Activated T-cell treated with anti-CD3 and anti-CD28 coated beads, Interleukin-2, amount 50 U/mL, for 24 hours (primary cell): ENCODE measurements around the gene KCNQ1.

ENCODE experiments used
- DNase-seq: peaks from one replicate; pipeline ENCODE4 v3.0.0-alpha.2; 2020
- H3K27ac Mint-ChIP-seq: 2 replicates; pipeline ENCODE4 v1.8.0; 2020; ENCODE audit warnings: mild to moderate bottlenecking, mixed read lengths
- H3K27me3 Mint-ChIP-seq: 2 replicates; pipeline ENCODE4 v1.8.0; 2020; ENCODE audit warnings: mixed read lengths
- H3K36me3 Mint-ChIP-seq: 2 replicates; pipeline ENCODE4 v1.8.0; 2020; ENCODE audit warnings: low read depth, mixed read lengths
- H3K4me1 Mint-ChIP-seq: 2 replicates; pipeline ENCODE4 v1.8.0; 2020; ENCODE audit warnings: low read depth, mixed read lengths
- H3K4me3 Mint-ChIP-seq: 2 replicates; pipeline ENCODE4 v1.8.0; 2020; ENCODE audit warnings: mild to moderate bottlenecking, moderate library complexity, mixed read lengths
- H3K9me3 Mint-ChIP-seq: 2 replicates; pipeline ENCODE4 v1.8.0; 2020; ENCODE audit warnings: mixed read lengths

KCNQ1 gene

DNA sequence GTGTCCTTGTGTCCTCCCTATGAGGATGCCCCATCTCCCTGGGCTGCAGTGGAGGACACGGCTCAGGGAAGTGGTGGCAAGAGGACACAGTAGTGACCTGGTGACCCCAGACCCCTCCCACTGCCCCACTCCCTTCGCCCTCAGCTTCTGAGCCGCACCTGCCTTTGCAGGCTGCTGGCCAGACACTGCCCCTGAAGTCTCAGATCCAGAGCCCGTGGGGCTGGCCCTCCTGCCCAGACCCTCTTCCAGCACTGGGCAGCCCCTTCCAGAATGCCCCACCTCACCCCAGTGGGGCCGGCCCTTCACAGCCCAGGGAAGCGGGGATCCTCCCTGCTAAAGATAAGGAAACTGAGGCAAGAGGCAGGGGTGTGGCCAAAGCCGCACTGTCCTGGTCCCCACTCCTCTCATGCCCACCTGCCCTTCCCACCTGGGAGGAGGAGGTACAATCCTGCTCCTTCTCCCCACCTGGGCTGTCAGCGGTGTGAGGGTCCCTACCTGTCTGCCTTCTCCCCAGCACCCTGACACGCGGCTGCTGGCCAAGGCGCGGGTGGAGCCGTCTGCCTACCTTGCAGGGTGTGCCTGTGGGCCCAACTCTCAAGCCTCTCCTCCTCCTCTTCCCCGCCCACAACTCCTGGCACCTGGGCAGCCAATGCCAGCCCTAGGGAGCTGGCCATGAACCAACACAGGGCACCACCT lies 17.8 kb upstream of the KCNQ1 start:
- no peaks in the 10 kb centered on the region for H3K27me3 Mint-ChIP-seq
- H3K36me3 Mint-ChIP-seq, result no peaks in the 10 kb centered on the region
- H3K4me3 Mint-ChIP-seq, result no peak overlapping the region
- no peak overlapping the region for H3K27ac Mint-ChIP-seq
- DNase-seq, result no peak
- no peaks in the 10 kb centered on the region for H3K9me3 Mint-ChIP-seq
- no peaks in the 10 kb centered on the region for H3K4me1 Mint-ChIP-seq

DNA sequence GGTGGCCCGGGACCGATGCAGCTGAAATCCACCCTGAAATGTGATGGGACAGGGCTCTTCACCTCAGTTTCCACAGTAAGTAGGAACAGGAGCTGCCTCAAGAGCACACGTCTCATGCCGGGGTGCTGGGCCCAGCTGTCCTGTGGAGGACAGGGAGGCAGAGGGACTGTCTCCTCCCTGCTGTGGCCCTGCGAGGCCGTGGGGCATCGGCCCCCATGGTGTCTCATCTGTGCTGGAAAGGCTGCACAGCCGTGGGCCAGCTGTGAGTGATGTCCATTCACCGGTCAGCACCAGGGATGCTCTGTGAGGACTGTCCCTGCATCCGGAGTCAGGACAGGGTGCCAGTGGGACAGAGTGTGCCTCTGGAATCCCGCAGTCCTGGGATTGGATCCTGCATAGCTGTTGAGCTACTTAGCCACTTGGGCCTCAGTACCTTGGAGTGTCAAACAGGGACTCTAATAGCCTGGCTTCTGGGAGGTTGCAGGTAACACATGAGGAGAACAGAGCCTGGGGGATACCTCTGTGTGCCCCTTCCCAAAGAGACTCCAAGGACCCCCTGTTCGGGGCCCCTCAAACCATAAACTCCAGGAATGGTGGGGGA lies 17.0 kb upstream of the KCNQ1 start:
- H3K4me3 Mint-ChIP-seq, result no peak overlapping the region
- H3K4me1 Mint-ChIP-seq, result no peaks in the 10 kb centered on the region
- no peaks in the 10 kb centered on the region for H3K36me3 Mint-ChIP-seq
- H3K27me3 Mint-ChIP-seq, result no peaks in the 10 kb centered on the region
- DNase-seq, result no peak
- H3K27ac Mint-ChIP-seq, result no peak overlapping the region
- H3K9me3 Mint-ChIP-seq, result no peaks in the 10 kb centered on the region

DNA sequence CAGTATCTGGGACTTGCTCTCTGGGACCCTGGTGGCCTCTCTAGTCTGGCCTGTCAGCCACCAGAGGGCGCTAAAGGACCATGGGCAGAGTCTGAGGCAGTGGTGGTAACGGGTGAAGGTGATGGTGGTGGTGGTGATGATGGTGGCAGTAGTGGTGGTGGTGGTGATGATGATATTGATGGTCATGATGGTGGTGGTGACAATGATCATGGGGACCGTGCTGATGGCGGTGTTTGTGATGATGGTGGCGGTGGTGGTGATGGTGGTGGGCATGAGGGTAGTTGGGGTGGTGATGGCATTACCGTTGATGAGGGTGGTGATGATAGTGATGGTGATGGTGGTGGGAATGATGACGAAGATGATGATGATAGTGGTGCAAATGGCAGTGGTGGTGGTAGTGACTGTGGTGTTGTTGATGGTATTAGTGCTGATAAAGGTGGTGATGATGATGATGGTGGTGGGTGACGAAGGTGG lies 16.4 kb upstream of the KCNQ1 start:
- peak; percentile 90 for DNase-seq
- no peaks in the 10 kb centered on the region for H3K4me1 Mint-ChIP-seq
- no peak overlapping the region for H3K27ac Mint-ChIP-seq
- no peaks in the 10 kb centered on the region for H3K36me3 Mint-ChIP-seq
- H3K9me3 Mint-ChIP-seq, result no peaks in the 10 kb centered on the region
- H3K4me3 Mint-ChIP-seq, result no peak overlapping the region
- H3K27me3 Mint-ChIP-seq, result no peaks in the 10 kb centered on the region

DNA sequence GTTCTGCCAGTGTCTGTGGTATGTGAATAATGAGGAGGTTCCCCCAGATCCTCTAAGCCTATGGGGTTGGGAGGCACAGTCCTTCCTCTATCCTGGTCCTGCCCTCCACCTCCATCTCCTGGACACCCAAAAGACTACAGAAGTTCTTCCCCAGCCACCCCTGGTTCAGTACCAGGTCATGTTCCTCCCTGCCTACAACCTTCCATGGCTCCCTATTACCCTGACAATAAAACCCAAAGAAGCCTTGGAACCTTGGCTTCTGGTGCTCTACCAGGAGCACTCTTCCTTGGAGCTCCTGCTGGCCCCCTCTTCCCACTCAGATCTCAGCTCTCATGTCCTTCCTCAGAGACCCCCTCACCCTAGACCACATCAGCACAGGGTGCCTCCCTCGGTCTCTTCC lies 13.4 kb upstream of the KCNQ1 start:
- Mint-ChIP-seq H3K4me3 (no peak overlapping the region), H3K4me1 (no peaks in the 10 kb centered on the region), H3K27ac (no peak overlapping the region), H3K36me3 (no peaks in the 10 kb centered on the region), H3K9me3 (no peaks in the 10 kb centered on the region), H3K27me3 (no peaks in the 10 kb centered on the region)
- no peak for DNase-seq

GRCh38 chr11:2432171-2432621 lies 12.6 kb upstream of the KCNQ1 start:
- Mint-ChIP-seq H3K36me3 (no peaks in the 10 kb centered on the region), H3K4me1 (no peaks in the 10 kb centered on the region), H3K27ac (no peak overlapping the region), H3K27me3 (no peaks in the 10 kb centered on the region), H3K9me3 (no peaks in the 10 kb centered on the region), H3K4me3 (no peak overlapping the region)
- DNase-seq, result no peak

DNA sequence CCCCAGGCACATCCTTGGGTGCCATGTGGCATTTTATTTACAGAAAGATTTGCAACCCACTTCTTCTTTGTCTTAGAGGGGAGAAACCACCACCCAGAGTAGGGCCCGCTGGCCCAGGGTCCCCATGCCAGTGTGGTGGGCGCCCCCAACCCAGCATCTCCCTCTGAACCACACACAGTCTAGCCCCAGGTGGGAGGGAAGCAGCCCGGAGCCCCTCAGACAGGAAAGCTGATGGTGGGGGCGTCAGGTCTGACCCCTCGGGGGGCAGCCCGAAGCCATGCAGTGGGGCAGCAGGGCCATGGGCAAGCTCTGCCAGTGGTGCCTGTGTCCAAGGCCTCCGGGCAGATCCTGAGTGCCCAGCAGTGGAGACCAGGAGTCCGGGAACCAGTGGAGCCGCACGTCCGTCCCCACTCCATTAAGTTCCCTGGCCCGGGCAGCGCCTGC lies 12.2 kb upstream of the KCNQ1 start:
- Mint-ChIP-seq H3K36me3 (no peaks in the 10 kb centered on the region), H3K27ac (no peak overlapping the region), H3K4me1 (no peaks in the 10 kb centered on the region), H3K4me3 (no peak overlapping the region), H3K27me3 (no peaks in the 10 kb centered on the region), H3K9me3 (no peaks in the 10 kb centered on the region)
- DNase-seq, result no peak

- DNase-seq, result no peak
- Mint-ChIP-seq H3K27me3 (no peaks in the 10 kb centered on the region), H3K4me3 (no peak overlapping the region), H3K36me3 (no peaks in the 10 kb centered on the region), H3K27ac (no peak overlapping the region), H3K9me3 (no peaks in the 10 kb centered on the region), H3K4me1 (no peaks in the 10 kb centered on the region)
Observed at GRCh38 chr11:2433106-2433925, 11.5 kb upstream of the KCNQ1 start.

DNA sequence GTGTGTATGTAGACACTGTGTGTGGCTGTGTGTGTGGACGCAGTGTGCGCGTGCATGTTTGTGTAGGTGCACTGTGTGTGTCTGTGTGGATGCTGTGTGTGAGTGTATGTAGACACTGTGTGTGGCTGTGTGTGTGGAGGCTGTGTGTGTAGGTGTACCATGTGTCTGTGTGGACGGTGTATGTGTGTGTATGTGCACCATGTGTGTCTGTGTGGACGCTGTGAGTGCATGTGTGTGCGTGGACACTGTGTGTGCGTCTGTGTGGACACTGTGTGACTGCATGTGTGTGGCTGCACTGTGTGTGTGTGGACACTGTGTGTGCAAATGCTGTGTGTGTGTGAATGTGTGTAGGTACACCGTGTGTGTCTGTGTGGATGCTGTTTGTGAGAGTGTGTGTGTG lies 10.8 kb upstream of the KCNQ1 start:
- H3K27ac Mint-ChIP-seq, result no peak overlapping the region
- H3K4me1 Mint-ChIP-seq, result no peaks in the 10 kb centered on the region
- H3K4me3 Mint-ChIP-seq, result no peak overlapping the region
- no peaks in the 10 kb centered on the region for H3K27me3 Mint-ChIP-seq
- no peaks in the 10 kb centered on the region for H3K9me3 Mint-ChIP-seq
- no peak for DNase-seq
- no peaks in the 10 kb centered on the region for H3K36me3 Mint-ChIP-seq

DNA sequence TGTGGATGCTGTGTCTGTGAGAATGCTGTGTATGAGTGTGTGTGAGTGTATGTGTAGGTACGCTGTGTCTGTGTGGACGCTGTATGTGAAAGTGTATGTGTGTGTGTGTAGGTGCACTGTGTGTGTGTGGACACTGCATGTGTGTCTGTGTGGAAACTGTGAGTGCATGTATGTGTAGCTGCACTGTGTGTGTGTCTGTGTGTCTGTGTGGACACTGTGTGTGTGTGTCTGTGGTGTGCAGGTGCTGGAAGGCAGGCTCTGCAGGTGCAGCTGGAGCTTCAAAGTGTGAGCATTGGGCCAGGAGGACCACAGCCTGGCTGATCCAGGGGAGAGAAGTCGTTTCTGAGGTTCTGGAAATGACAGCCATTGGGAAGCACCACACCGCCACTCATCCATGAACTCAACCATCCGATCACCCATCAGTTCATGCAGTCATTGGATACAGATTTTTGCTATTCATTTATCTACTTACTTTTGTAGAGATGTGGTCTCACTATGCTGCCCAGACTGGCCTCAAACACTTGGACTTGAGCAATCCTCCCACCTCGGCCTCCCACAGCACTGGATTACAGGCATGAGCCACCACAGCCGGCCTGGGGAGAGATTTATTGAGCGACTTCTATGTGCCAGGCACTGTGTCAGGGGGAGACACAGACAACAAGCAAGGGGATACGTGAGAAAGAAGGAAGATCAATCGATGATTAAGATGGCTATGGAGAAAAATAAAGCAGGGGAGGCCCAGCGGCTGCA lies 10.1 kb upstream of the KCNQ1 start:
- Mint-ChIP-seq H3K4me1 (no peaks in the 10 kb centered on the region), H3K27me3 (no peaks in the 10 kb centered on the region), H3K27ac (no peak overlapping the region), H3K36me3 (no peaks in the 10 kb centered on the region), H3K9me3 (no peaks in the 10 kb centered on the region), H3K4me3 (no peak overlapping the region)
- DNase-seq, result no peak

DNA sequence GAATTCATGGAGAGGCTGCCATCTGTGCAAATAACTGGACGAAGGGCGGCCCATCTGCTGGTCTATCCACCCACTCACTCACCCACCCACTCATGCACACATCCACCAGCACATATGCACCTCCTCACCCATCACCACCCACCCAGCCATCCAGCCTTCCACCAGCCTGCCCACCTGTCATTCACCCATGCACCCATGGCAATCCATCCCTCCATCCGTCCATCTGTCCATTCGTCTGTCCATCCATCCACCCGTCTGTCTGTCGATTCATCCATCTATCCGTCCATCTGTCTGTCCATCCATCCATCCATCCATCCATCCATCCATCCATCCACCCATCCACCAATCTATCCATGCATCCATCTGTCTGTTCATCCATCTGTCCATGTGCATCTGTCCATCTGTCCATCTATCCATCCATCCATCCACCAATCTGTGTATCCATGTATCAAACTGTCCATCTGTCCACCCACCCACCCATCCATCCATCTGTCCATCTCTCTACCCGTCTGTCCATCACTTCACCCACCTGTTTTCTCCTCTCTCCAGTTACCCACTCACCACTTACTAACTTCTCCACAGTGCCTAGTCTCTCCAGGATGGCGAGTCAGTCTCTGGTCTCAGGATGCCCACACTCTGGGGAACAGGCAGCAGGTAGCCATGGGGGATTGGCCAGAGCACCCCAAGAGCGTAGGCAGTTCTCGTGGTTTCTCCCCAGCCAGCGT lies 9.4 kb upstream of the KCNQ1 start:
- Mint-ChIP-seq H3K36me3 (no peaks in the 10 kb centered on the region), H3K27ac (no peak overlapping the region), H3K4me3 (no peak overlapping the region), H3K27me3 (no peaks in the 10 kb centered on the region), H3K4me1 (no peaks in the 10 kb centered on the region), H3K9me3 (peaks cover 4% of the 10 kb centered on the region)
- DNase-seq, result no peak

GRCh38 chr11:2436013-2436520 lies 8.7 kb upstream of the KCNQ1 start:
- Mint-ChIP-seq H3K27ac (no peak overlapping the region), H3K27me3 (no peaks in the 10 kb centered on the region), H3K36me3 (no peaks in the 10 kb centered on the region), H3K4me3 (no peak overlapping the region), H3K4me1 (no peaks in the 10 kb centered on the region), H3K9me3 (peaks cover 4% of the 10 kb centered on the region)
- no peak for DNase-seq

DNA sequence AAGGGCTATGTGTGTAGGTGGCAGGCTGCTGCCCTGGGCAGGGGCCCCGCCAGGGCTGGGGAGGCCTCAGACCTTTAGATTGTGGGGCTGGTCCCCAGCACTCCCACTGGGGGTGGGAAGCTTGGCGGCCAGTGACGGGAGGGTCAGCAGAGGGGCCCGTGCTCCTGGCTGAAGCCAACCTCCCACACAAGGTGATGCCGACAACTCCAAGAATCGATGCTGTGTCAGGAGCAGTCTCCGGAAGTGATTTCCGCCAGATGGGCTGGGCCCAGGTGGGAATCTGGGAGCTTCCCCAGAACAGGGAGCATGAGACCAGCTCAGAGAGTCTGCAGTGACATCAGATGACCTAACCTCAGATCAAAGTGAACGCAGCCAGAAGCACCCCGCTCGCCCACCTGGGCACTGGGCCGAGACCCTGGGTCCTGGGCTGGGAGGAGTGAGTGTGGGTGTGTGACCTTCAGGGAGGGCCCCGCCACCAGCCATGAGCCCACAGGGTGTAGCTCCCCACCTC lies 8.2 kb upstream of the KCNQ1 start:
- no peaks in the 10 kb centered on the region for H3K4me1 Mint-ChIP-seq
- H3K27ac Mint-ChIP-seq, result no peak overlapping the region
- H3K9me3 Mint-ChIP-seq, result peaks cover 4% of the 10 kb centered on the region
- no peaks in the 10 kb centered on the region for H3K27me3 Mint-ChIP-seq
- H3K36me3 Mint-ChIP-seq, result no peaks in the 10 kb centered on the region
- DNase-seq, result no peak
- no peak overlapping the region for H3K4me3 Mint-ChIP-seq

- DNase-seq, result no peak
- H3K27me3 Mint-ChIP-seq, result no peaks in the 10 kb centered on the region
- H3K27ac Mint-ChIP-seq, result no peak overlapping the region
- H3K4me3 Mint-ChIP-seq, result no peak overlapping the region
- H3K36me3 Mint-ChIP-seq, result no peaks in the 10 kb centered on the region
- peaks cover 4% of the 10 kb centered on the region for H3K9me3 Mint-ChIP-seq
- peaks cover 3% of the 10 kb centered on the region for H3K4me1 Mint-ChIP-seq
Observed at GRCh38 chr11:2437516-2437915, 7.3 kb upstream of the KCNQ1 start.
